Fibroblast of upper back skin (primary cell): ENCODE data around the gene GRAMD1B.

Experiments used
- DNase-seq: peaks from one replicate; pipeline ENCODE4 v3.0.0-alpha.2; 2013

GRAMD1B gene

DNA sequence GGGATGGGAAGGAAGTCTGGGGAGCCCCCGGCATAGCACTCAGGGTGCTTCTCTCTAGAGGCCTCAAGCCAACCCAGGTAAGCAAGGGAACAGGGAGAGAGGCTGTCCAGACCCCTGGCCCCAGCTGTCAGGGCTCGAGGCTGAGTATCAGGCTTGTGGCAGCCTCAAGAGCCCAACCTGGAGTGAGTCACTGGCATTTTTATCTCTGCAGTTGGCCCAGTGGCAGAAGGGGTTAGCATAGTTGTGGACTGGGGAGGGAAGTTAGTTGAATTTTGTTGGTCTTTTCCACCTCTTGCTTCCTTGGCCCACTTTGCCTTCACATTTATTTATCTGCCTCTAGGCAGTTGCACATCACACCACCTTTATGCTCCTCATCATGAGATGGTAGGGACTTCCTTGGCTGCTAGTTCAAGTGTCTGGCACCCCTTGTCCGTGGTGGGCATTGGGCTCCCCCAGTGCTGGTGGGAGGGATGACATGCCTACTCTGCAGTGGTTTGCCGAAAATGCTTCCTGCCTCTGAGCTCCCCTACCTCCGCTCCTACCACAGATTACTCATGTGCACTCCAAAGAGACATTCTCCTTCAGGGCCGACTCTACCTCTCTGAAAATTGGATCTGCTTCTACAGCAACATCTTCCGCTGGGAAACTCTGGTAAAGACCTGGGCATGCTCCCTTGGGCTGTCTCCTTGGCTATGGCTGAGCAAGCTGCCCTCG is 164.3 kb downstream of the GRAMD1B start:
- DNase-seq = peak; percentile 8

- no peak for DNase-seq
These were observed 164.9 kb downstream of the GRAMD1B start for GRCh38 chr11:123594921-123595320.

- no peak for DNase-seq
These were observed 167.8 kb downstream of the GRAMD1B start for GRCh38 chr11:123597859-123598258.

DNA sequence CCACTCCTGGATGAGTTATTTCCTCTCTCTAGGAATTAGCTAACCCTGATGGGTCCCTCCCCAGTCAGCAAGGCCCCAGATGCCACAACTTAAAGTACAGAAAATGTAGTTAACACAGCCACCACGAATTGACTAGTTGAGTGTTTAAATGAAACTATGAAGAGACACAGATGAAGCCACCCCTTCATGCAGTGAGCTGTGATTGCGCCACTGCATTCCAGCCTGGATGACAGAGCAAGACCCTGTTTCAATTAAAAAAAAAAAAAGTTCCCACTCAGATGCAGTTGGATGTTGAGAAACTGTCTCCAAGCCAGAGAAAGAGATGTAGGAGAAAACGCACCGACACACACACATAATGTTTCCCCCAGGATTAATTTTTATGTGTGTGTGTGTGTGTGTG is 171.1 kb downstream of the GRAMD1B start:
- DNase-seq = peak; percentile 81

GRCh38 chr11:123601743-123602142 is 171.7 kb downstream of the GRAMD1B start:
- no peak for DNase-seq

DNA sequence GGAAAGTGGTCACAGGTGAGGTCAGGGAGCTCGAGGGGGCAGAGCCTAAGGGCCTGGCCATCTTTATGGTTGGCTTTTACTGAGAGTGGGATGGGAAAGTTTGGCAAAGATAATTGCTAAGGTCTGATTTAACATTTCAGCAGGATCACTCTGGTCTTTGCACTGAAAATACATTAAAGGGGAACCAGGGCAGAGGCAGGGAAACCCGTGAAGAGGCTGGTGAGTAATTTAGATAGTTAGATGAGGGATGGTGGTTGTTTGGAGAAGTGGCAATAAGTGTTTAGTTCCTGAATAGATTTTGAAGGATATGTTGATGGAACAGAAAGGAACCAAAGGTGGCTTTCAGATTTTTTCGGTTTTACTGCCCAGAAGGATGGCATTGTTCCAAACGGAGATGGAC is 173.6 kb downstream of the GRAMD1B start:
- no peak for DNase-seq

- no peak for DNase-seq
These were observed 177.7 kb downstream of the GRAMD1B start for GRCh38 chr11:123607781-123608180.

- no peak for DNase-seq
These were observed 178.3 kb downstream of the GRAMD1B start for GRCh38 chr11:123608371-123608770.

DNA sequence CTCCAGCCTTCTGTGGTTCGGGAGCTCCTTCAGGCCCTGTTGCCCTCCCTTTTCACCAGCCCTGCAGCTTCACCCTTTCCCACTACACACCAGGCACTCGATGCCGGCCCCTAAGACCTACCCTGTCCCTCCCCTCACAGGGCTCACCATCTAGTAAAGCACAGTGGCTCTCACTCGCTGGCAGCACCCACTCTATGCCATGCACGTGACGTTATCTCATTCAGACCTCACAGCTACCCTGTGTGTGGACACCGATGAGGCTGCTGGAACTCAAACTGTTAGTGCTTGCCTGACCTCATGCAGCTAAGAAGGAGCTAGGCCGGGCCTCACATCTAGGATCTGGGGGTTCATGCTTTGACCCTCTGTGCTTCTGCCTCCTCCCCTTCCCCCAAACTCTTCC is 178.9 kb downstream of the GRAMD1B start:
- no peak for DNase-seq

DNA sequence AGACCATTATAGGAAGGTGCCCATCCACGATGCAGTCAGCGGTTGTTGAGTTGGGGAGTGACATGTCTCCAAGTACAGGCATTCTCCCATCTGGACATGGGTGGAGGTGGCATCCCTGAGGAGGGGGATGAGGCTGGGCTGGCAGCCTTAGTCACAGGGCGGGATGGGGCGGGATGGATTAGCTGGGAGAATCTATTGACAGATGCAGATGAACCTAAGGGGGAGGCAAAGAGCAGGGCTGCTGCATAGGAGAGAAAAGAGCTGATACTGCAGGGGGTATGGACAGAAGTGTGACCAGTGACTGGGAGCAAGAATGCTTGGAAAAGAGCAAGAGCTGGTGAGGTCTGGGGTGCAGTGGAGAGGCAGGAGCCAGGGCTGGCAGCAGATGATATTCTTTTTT is 181.6 kb downstream of the GRAMD1B start:
- DNase-seq = no peak

DNA sequence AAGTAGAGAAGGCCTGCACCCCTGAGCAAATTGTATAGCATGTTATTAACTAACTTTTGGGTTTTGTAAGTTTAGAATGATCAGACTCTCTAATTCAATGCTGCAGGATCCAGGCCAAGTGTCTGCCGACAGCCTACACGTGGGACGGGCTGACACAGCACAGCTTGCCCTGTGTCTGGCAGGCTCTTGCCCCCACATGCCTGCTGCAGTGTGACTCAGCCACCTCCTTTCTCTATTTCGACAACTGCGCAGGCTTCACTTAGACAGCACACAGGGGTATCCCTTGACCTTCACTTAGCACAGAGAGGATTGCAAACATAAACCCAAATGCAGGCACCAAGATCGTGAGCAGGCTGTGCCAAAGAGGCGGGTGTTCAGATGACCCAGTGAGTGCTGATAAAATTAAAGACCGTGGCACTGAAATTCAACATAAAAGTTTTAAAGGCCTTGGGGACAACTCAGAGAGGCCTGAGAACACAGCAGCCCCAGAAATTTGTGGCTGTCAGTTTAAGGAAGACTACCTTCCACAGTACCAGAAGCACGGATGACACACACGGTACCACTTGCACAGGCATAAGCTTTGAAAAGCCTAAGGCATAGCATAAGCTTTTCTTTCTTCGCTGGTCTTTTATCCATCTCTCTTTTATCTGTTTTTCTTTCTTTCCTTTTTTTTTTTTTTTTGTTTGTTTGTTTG is 186.6 kb downstream of the GRAMD1B start:
- peak; percentile 2 for DNase-seq

- DNase-seq = no peak
These were observed 192.5 kb downstream of the GRAMD1B start for GRCh38 chr11:123622576-123622975.

GRCh38 chr11:123624974-123625373 is 194.9 kb downstream of the GRAMD1B start:
- DNase-seq = no peak

DNA sequence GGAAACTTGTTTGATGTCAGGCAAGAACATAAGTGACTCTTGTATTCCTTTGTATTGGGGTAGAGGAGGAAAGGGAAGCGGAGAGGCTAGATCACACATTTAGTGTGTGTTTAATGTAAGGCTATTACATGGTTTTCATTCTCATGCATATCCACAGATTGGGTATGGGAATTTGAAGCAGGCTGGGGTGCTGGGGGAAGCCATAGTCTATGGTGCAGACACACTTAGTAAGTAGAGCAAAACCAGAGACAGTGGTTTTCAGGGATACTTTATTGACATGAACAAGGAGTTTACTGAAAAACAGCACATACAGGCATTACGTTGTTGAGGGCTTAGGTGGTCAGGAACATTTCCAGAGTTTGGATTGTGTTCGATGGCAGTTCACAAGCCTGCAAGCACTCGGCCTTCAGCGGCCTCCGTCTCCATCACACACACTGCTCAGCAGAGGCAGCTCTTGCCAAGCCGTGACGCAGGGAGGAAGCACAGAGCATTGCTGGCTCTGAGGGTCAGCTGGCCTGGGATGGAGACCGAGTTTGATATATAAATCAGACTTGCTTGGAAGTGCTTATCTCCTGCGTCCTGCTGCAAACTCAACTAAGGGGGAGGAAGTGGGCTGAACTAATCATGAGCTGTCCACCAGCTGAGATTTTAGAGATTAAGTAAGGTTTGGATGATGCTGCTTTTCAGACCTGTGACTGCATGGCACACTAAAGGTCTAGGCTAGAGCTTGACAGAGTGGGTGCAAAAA is 199.0 kb downstream of the GRAMD1B start:
- peak; percentile 19 for DNase-seq

GRCh38 chr11:123630126-123630608 is 200.1 kb downstream of the GRAMD1B start:
- DNase-seq = no peak

- DNase-seq = no peak
These were observed 210.0 kb downstream of the GRAMD1B start for GRCh38 chr11:123640029-123640428.

DNA sequence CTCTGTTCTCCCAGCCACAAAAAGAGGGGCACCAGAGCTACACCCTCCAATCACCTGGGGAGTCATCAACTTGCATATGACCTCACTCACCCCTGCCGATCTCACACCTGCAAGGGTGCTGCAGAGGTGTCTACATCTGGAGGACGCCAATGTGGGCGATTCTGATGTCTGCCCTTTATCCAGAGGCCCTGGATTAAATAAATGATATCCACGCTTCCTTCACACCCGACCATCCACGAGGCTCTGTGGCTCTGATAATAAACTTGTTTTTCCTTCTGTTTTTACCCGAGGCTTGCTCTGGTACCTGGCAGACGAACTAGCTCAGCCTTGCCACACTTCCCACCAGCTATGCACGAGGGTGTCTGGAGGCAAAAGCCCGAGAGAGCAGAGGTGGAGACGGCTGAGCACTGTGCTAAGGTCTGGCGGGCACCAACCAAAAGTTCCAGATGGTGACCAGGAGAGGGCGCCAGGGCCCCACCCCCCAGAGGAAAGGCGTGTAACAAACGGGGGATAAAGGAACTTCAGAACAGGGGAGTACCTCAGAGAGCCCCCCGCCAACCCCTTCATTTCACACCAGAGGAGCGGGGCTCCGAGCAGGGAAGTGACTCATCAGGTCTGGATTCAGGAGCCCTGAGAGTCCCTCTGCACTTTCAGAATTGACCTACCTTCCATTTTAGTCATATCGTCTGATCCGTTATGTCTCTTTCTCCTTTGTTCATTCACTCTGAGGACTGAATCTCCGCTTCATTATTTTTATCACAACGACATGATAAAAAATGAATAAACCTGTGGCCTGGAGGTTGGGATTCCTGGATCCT is 210.8 kb downstream of the GRAMD1B start:
- DNase-seq = peak; percentile 20

GRCh38 chr11:123641495-123641840 is 211.4 kb downstream of the GRAMD1B start:
- no peak for DNase-seq

- no peak for DNase-seq
These were observed 212.4 kb downstream of the GRAMD1B start for GRCh38 chr11:123642435-123642834.

- DNase-seq = no peak
These were observed 215.4 kb downstream of the GRAMD1B start for GRCh38 chr11:123645286-123645975.

DNA sequence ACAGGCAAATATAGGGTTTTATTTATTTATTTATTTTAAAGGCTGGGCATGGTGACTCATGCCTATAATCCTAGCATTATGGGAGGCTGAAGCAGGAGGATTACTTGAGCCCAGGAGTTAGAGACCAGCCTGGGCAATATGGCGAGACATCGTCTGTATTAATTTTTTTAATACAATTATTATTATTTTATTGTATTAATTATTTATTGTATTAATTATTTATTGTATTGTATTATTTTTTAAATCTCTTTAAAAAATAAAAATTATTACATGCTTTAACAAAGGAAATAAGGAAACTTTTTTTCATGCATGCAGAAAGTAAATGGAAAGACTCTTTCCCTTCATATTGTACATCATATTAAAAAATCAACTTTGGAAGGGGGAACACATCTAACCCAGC is 220.8 kb downstream of the GRAMD1B start:
- no peak for DNase-seq

DNA sequence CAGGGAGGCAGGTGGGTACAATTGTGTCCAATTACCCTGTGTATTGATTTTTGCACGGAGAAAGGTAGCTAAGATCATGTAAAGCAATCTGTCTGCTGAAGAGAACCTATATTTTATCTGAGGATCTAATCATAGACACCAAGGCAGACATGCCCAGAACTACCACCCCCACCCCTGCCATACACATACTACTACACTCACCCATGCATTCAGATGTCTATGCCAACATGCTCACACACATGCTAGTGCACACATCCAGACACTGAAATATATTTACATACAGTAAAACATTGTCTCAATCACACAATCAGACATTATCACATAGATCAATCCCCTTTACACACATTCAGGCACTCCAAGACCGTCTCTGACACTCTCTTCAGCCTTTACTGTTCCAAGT is 222.5 kb downstream of the GRAMD1B start:
- no peak for DNase-seq
